Adrenal gland (tissue), 5 donors: Measurements from ENCODE around the gene VSIG10L2.

Experiments used
- POLR2A ChIP-seq, 2 donors: fragments of 450-650 bp; IDR thresholded peaks; one replicate each; pipeline ENCODE4 v1.6.1; 2017; ENCODE audit warnings: antibody characterized with exemption in 2 of 2, mild to moderate bottlenecking in 2 of 2, moderate library complexity in 1 of 2
- TF ChIP-seq, protein P1 (sequence below), 6 experiments: fragments of 450-650 bp in 4 of 6; fragments of 200-600 bp in 2 of 6; sonication (generic) in 1 of 6; IDR thresholded peaks; 1 replicate in 5 of 6; 2 replicates in 1 of 6; pipeline versions ENCODE4 v1.5.1 to v1.8.0; 2016 to 2021; ENCODE audit warnings: antibody characterized with exemption in 6 of 6, mild to moderate bottlenecking in 2 of 6, moderate library complexity in 1 of 6
- donor health status: DM: no; HTN: no; CAD: no.

DNA sequence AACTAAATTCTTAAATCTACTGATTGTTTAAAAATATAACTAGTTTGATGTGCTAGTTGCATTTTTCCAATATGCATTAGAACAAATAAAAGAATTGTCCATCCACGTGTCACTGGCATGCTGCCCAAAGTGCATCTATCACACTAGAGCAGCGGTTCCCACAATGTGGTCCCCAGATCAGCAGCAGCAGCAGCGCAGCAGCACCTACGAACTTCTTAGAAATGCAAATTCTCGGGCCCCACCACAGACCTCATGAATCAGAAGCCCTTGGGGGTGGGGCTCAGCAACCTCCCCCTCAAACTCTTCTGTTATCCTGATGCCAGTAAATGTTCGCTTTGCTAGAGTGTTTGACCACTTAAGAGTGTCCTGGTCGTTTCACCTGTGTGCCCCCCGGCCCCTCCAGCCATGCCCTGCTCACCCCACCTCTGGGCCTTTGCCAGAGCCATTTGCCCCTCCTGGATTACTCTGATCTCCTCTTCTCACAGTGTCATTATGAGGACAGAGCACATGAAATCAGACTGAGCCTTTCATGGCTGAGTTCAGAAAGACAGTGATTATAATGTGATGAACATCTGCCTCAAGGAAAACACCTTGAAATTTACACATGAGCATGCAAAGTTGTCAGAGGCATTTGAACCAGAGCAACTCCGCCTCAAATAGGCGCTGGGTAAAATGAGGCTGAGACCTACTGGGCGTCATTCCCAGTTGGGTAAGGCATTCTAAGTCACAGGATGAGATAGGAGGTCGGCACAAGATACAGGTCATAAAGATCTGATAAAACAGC lies 12.6 kb upstream of the VSIG10L2 start:
- TF ChIP-seq, protein P1, sequence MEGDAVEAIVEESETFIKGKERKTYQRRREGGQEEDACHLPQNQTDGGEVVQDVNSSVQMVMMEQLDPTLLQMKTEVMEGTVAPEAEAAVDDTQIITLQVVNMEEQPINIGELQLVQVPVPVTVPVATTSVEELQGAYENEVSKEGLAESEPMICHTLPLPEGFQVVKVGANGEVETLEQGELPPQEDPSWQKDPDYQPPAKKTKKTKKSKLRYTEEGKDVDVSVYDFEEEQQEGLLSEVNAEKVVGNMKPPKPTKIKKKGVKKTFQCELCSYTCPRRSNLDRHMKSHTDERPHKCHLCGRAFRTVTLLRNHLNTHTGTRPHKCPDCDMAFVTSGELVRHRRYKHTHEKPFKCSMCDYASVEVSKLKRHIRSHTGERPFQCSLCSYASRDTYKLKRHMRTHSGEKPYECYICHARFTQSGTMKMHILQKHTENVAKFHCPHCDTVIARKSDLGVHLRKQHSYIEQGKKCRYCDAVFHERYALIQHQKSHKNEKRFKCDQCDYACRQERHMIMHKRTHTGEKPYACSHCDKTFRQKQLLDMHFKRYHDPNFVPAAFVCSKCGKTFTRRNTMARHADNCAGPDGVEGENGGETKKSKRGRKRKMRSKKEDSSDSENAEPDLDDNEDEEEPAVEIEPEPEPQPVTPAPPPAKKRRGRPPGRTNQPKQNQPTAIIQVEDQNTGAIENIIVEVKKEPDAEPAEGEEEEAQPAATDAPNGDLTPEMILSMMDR (IDR thresholded peaks at IDR 0.05): no peak
- no peak for TF ChIP-seq POLR2A (IDR thresholded peaks at IDR 0.05)
